ENCODE results near the gene DYNC1LI1.

DNA sequence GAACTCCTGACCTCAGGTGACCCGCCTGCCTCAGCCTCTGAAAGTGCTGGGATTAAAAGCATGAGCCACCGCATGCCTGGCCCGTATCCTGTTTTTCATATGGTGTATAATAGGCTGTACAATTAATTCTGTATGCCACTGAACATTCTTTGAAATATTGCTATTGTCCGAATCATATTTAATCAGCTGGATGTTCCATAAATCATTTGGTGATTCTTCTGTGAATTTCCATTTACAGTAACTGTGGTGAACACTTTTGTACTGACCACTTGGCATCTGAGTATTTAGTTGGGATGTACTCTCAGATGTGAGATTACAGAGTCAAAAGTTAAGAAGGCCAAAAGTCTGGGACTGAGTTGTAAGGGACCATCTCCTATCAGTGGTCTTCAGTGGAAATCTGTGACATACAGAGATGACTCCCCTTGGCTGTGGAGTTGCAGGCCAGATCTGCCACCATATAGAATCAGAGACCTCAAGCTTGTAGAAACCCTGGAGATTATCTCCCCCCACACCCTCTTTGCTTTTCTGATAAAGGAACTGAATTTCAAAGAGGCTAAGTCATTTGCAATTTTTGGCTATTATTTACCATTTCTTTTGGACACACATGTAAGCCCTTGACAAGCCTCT, 25.7 kb upstream of the DYNC1LI1 start:
- TF ChIP-seq, protein P1, sequence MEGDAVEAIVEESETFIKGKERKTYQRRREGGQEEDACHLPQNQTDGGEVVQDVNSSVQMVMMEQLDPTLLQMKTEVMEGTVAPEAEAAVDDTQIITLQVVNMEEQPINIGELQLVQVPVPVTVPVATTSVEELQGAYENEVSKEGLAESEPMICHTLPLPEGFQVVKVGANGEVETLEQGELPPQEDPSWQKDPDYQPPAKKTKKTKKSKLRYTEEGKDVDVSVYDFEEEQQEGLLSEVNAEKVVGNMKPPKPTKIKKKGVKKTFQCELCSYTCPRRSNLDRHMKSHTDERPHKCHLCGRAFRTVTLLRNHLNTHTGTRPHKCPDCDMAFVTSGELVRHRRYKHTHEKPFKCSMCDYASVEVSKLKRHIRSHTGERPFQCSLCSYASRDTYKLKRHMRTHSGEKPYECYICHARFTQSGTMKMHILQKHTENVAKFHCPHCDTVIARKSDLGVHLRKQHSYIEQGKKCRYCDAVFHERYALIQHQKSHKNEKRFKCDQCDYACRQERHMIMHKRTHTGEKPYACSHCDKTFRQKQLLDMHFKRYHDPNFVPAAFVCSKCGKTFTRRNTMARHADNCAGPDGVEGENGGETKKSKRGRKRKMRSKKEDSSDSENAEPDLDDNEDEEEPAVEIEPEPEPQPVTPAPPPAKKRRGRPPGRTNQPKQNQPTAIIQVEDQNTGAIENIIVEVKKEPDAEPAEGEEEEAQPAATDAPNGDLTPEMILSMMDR (conservative IDR thresholded peaks at IDR 0.05; ENCODE audit: low read length) = no peak
- TF ChIP-seq EZH2phosphoT487 (IDR thresholded peaks at IDR 0.05; ENCODE audit: borderline replicate concordance, low read depth, low read length) = no peak
